ENCODE results near the gene CPED1.

The CPED1 gene

GRCh38 chr7:121329191-121330052, 340.9 kb downstream of the CPED1 start (continued):
- peak; percentile 96 for TF ChIP-seq ZNF449 (tag by site-specific recombination; IDR thresholded peaks at IDR 0.05)
- TF ChIP-seq ZIC2 (tag by site-specific recombination; IDR thresholded peaks at IDR 0.05): no peak
- no peak for TF ChIP-seq RBAK (tag by site-specific recombination; IDR thresholded peaks at IDR 0.05)
- TF ChIP-seq SCRT2 (tag by site-specific recombination; IDR thresholded peaks at IDR 0.05): peak; percentile 95
- TF ChIP-seq ELK4 (IDR thresholded peaks at IDR 0.05; ENCODE audit: borderline replicate concordance, low read depth, low read length): no peak

- Histone ChIP-seq H3K27ac (ENCODE audit: extremely low read depth, low read depth, low read length) (peak overlapping the region; percentile 57; the same call in 1 of the 2 replicates), H3K9me3 (ENCODE audit: control insufficient read depth, insufficient read depth, low read depth, low read length) (no peaks in the 10 kb centered on the region), H3K4me1 (ENCODE audit: control insufficient read depth, insufficient read depth, low read length) (no peaks in the 10 kb centered on the region), H3K4me3 (ENCODE audit: low read depth, low read length) (peak overlapping the region; percentile 63), H3K36me3 (ENCODE audit: control insufficient read depth in 2 of 2, insufficient read depth in 1 of 2, low read length in 2 of 2) (no peaks in the 10 kb centered on the region)
- ChIA-PET POLR2A (interaction anchor here (0.6 to 1.2 kb wide), 3 partner anchors 66 to 228 kb away, joined by 5 to 6 read pairs (median 6); partner anchors contain the start of gene FAM3C), CTCF (interaction anchor here (0.8 to 1.4 kb wide), 6 partner anchors 18 to 217 kb away, joined by 3 to 6 read pairs (median 4); no protein-coding TSS in a partner anchor)
- peak; percentile 41; the same call in 1 of the 2 replicates for TF ChIP-seq OSR2 (tag by site-specific recombination; IDR thresholded peaks at IDR 0.05)
- TF ChIP-seq ZNF830 (tag by site-specific recombination; IDR thresholded peaks at IDR 0.05; ENCODE audit: low read depth): no peak
- no peak for TF ChIP-seq ZNF223 (tag by site-specific recombination; IDR thresholded peaks at IDR 0.05)
- TF ChIP-seq ZNF266 (tag by site-specific recombination; IDR thresholded peaks at IDR 0.05; ENCODE audit: low read depth): no peak
- TF ChIP-seq YY2 (tag by site-specific recombination; IDR thresholded peaks at IDR 0.05): no peak
- TF ChIP-seq ZNF354C (tag by site-specific recombination; IDR thresholded peaks at IDR 0.05; ENCODE audit: borderline replicate concordance, low read depth): no peak
- TF ChIP-seq ZNF155 (tag by site-specific recombination; IDR thresholded peaks at IDR 0.05): no peak
- no peak for TF ChIP-seq ZNF580 (tag by site-specific recombination; IDR thresholded peaks at IDR 0.05)
- TF ChIP-seq ZBTB44 (tag by site-specific recombination; IDR thresholded peaks at IDR 0.05): no peak
- TF ChIP-seq GLIS2 (tag by site-specific recombination; IDR thresholded peaks at IDR 0.05): peak; percentile 81
- no peak for TF ChIP-seq ZNF19 (tag by site-specific recombination; IDR thresholded peaks at IDR 0.05; ENCODE audit: low read depth)
- TF ChIP-seq ZNF239 (tag by site-specific recombination; IDR thresholded peaks at IDR 0.05): no peak
- TF ChIP-seq ZNF214 (tag by site-specific recombination; IDR thresholded peaks at IDR 0.05; ENCODE audit: borderline replicate concordance): no peak
- 0 out of 2 replicates have a peak, but pooled peaks have one; percentile 20 for TF ChIP-seq ZNF843 (tag by site-specific recombination; IDR thresholded peaks at IDR 0.05)
- TF ChIP-seq ZNF114 (tag by site-specific recombination; IDR thresholded peaks at IDR 0.05): no peak
- no peak for TF ChIP-seq ZNF221 (tag by site-specific recombination; IDR thresholded peaks at IDR 0.05; ENCODE audit: borderline replicate concordance)
- no peak for TF ChIP-seq ZNF792 (tag by site-specific recombination; IDR thresholded peaks at IDR 0.05)
- TF ChIP-seq ZFP41 (tag by site-specific recombination; IDR thresholded peaks at IDR 0.05; ENCODE audit: borderline replicate concordance): no peak
- TF ChIP-seq ZNF366 (tag by site-specific recombination; conservative IDR thresholded peaks at IDR 0.05): peak; percentile 66
- TF ChIP-seq ZNF548 (tag by site-specific recombination; IDR thresholded peaks at IDR 0.05): no peak
- no peak for TF ChIP-seq ZFP69B (tag by site-specific recombination; IDR thresholded peaks at IDR 0.05)
- TF ChIP-seq ZNF529 (tag by site-specific recombination; IDR thresholded peaks at IDR 0.05; ENCODE audit: insufficient replicate concordance): no peak
- no peak for TF ChIP-seq ZNF416 (tag by site-specific recombination; IDR thresholded peaks at IDR 0.05)
- no peak for TF ChIP-seq ZNF768 (tag by site-specific recombination; IDR thresholded peaks at IDR 0.05)
- no peak for TF ChIP-seq HOXC10 (CRISPR knock-in tag; IDR thresholded peaks at IDR 0.05)
- TF ChIP-seq KLF7 (tag by site-specific recombination; IDR thresholded peaks at IDR 0.05; ENCODE audit: borderline replicate concordance): peak; percentile 88
- no peak; the same call in 1 of the 2 replicates for TF ChIP-seq ZNF76 (tag by site-specific recombination; IDR thresholded peaks at IDR 0.05; ENCODE audit: borderline replicate concordance, low read depth)
Observed at GRCh38 chr7:121330053-121330833, 341.7 kb downstream of the CPED1 start.
